Nephron (organoid): ENCODE measurements around the gene GPSM1.

Experiments used
- H3K27ac Mint-ChIP-seq, 3 experiments: 2 replicates each; pipeline ENCODE4 v1.8.0; 2020; ENCODE audit warnings: mixed read lengths in 3 of 3, mild to moderate bottlenecking in 2 of 3, moderate library complexity in 1 of 3
- H3K27me3 Mint-ChIP-seq: 2 replicates; pipeline ENCODE4 v1.8.0; 2021; ENCODE audit warnings: low read depth, mild to moderate bottlenecking, moderate library complexity, mixed read lengths
- H3K36me3 Mint-ChIP-seq: 2 replicates; pipeline ENCODE4 v1.8.0; 2020; ENCODE audit warnings: low read depth, mixed read lengths
- H3K4me1 Mint-ChIP-seq: 2 replicates; pipeline ENCODE4 v1.8.0; 2020; ENCODE audit warnings: mixed read lengths
- H3K4me3 Mint-ChIP-seq, 3 experiments: 2 replicates each; pipeline ENCODE4 v1.8.0; 2020; ENCODE audit warnings: mild to moderate bottlenecking in 3 of 3, mixed read lengths in 3 of 3, moderate library complexity in 2 of 3
- H3K9me3 Mint-ChIP-seq: 2 replicates; pipeline ENCODE4 v1.8.0; 2020; ENCODE audit warnings: mixed read lengths
- TF ChIP-seq, protein P1 (sequence below), 3 experiments: fragments of 200-600 bp; sonication (generic); IDR thresholded peaks; one replicate each; pipeline ENCODE4 v1.5.0; 2021; ENCODE audit warnings: antibody characterized with exemption in 3 of 3; ENCODE audit not compliant: unreplicated experiment in 3 of 3

GPSM1 gene

DNA sequence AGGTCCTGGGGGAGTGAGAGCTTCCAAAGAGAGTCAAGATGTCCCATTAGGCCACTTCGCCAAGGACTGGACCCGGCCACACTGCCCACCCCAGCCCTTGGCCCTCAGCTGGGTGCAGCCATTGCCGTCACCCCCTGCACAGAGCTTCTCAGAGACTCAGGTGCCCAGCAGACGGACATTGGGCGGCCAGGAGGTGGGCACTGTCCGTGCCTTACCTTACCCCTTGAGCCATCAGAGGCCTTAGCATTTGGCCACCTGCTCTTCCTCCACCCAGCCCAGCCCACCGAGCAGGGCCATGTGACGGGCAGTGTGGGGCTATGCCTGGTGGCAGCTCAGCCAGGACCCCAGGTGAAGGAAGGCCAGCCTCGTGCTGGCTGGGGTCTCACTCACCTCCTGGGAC lies 39.5 kb downstream of the GPSM1 start:
- no peaks in the 10 kb centered on the region for H3K4me1 Mint-ChIP-seq
- H3K9me3 Mint-ChIP-seq: no peaks in the 10 kb centered on the region
- no peaks in the 10 kb centered on the region for H3K27me3 Mint-ChIP-seq
- H3K36me3 Mint-ChIP-seq: no peaks in the 10 kb centered on the region
- TF ChIP-seq, protein P1, sequence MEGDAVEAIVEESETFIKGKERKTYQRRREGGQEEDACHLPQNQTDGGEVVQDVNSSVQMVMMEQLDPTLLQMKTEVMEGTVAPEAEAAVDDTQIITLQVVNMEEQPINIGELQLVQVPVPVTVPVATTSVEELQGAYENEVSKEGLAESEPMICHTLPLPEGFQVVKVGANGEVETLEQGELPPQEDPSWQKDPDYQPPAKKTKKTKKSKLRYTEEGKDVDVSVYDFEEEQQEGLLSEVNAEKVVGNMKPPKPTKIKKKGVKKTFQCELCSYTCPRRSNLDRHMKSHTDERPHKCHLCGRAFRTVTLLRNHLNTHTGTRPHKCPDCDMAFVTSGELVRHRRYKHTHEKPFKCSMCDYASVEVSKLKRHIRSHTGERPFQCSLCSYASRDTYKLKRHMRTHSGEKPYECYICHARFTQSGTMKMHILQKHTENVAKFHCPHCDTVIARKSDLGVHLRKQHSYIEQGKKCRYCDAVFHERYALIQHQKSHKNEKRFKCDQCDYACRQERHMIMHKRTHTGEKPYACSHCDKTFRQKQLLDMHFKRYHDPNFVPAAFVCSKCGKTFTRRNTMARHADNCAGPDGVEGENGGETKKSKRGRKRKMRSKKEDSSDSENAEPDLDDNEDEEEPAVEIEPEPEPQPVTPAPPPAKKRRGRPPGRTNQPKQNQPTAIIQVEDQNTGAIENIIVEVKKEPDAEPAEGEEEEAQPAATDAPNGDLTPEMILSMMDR (IDR thresholded peaks at IDR 0.05; ENCODE audit: unreplicated experiment in 3 of 3): no peak
- no peak overlapping the region for H3K27ac Mint-ChIP-seq
- no peak overlapping the region for H3K4me3 Mint-ChIP-seq

DNA sequence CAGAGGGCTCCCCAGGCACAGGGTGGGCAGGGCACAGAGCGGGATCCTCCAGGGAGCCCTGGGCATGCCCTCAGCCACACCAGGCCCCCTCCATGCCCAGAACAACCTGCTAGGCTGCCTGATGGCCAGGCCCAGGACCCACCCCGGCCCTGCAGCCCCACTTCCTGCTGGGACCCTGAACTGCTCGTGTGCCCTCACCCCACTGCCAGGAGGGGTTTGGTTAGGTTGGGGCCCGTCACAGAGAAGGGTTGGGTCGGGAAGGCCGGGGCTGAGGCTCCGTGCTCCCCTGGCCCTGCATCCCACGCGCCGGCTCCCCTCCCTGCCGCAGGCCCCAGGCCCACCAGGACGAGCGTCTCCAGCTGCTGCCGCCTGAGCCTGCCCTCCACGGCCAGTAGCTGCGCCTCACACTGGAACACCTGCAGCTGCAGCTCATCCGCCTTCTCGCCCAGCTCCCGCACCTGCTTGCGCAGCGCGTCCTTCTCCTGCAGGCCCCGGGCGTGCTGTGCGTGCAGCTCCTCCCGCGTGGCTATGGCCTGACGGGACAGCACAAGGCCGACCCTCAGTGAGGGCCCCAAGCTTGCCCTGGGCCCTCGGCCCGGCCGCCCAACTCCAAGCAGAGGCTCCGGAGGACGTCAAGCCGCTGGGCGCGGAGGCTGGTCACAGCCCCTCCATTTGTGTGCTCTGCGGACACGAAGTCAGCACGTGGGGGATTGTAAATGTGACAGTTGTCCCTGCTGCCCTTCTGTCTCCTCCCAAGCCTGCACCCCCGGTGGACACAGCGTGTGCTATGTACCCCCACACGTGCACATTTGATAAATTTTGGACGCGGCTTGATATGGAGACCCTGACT lies 40.2 kb downstream of the GPSM1 start:
- H3K36me3 Mint-ChIP-seq: no peaks in the 10 kb centered on the region
- H3K9me3 Mint-ChIP-seq: no peaks in the 10 kb centered on the region
- H3K27me3 Mint-ChIP-seq: no peaks in the 10 kb centered on the region
- no peak overlapping the region for H3K4me3 Mint-ChIP-seq
- H3K27ac Mint-ChIP-seq: no peak overlapping the region
- TF ChIP-seq, protein P1 (IDR thresholded peaks at IDR 0.05; ENCODE audit: unreplicated experiment in 3 of 3): no peak
- H3K4me1 Mint-ChIP-seq: no peaks in the 10 kb centered on the region

DNA sequence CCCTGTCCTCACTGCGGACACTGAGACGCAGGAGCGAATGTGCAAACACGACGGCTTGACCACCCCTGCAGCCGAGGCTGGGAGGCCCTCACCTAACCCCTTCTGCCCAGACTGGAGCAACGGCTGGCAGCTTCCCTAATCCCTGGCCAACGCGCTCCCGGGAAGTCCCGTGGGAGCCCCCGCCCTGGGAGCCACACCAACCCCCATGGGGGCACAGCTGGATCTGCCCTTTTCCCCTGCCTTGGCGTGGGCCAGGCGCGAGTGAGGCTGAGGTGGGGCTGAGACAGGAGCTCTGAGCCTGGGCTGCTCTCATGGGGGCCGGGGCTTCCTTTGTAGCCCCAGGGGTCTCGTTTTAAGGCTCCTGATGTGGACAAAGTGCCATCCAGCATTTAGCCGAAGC lies 40.9 kb downstream of the GPSM1 start:
- no peaks in the 10 kb centered on the region for H3K9me3 Mint-ChIP-seq
- no peak overlapping the region for H3K27ac Mint-ChIP-seq
- TF ChIP-seq, protein P1 (IDR thresholded peaks at IDR 0.05; ENCODE audit: unreplicated experiment in 3 of 3): no peak
- no peak overlapping the region for H3K4me3 Mint-ChIP-seq
- H3K27me3 Mint-ChIP-seq: no peaks in the 10 kb centered on the region
- H3K36me3 Mint-ChIP-seq: no peaks in the 10 kb centered on the region
- H3K4me1 Mint-ChIP-seq: no peaks in the 10 kb centered on the region

DNA sequence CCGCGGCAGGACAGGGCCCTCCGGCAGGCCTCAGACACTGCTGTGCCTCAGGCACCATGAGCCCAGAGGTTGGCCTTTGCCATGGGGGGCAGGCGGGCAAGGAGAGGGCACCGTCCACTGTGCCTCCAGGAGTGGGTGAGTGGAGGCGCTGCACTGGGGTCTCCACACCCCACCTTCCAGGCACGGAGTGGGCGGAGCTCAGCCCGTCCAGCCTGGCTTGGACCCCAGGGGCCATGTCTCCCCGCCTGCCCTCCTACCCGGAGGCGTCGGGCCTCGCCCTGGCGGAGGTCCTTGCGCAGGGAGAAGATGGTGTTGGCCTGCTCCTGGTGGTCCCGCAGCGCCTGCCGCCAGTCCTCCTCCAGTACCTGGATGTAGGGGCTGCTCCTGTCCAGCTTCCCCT lies 42.7 kb downstream of the GPSM1 start:
- Mint-ChIP-seq H3K4me3 (no peak overlapping the region), H3K36me3 (no peaks in the 10 kb centered on the region), H3K9me3 (no peaks in the 10 kb centered on the region), H3K27me3 (no peaks in the 10 kb centered on the region), H3K27ac (no peak overlapping the region), H3K4me1 (no peaks in the 10 kb centered on the region)
- TF ChIP-seq, protein P1 (IDR thresholded peaks at IDR 0.05; ENCODE audit: unreplicated experiment in 3 of 3): no peak

DNA sequence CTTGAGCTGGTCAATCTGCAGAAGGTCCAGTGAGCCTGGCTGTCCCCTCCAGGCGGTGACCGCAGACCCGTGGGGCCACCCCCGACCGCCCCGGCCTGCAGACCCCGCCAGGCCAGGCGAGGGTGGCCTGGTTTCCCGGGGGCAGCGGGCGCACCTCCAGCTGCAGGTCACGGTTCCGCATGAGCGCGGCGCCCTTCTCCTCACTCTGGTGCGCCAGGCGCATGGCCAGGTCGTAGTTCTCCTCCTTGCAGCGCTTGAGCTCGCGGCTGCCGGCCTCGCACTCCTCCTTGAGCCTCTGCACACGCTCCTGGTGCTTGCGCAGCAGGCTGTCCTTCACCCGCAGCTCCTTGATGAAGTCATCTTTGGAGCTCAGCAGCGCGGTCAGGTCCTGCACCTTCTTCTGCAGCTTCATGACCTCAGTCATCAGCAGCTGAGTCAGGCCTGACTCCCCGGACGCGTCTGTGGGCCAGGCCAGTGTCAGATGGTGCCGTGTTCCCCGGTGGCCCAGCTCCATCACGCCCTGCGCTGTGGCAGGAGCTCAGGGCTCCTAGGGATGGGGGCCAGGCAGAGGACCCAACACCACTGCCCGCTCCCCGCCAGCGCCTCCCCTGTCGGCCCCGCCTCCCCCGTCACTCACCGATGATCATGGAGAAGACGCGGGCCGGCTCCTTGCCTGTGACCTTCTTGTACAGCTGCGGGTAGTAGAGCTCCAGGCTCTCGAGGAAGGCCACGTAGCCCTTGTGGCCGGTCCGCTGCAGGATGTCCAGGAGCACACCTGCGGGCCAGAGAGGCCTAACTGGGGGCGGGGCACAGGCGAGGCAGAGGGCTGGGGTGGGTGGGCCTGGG lies 43.6 kb downstream of the GPSM1 start:
- no peaks in the 10 kb centered on the region for H3K36me3 Mint-ChIP-seq
- H3K4me1 Mint-ChIP-seq: no peaks in the 10 kb centered on the region
- TF ChIP-seq, protein P1 (IDR thresholded peaks at IDR 0.05; ENCODE audit: unreplicated experiment in 3 of 3): no peak
- H3K27ac Mint-ChIP-seq: no peak overlapping the region
- no peaks in the 10 kb centered on the region for H3K9me3 Mint-ChIP-seq
- H3K4me3 Mint-ChIP-seq: no peak overlapping the region
- no peaks in the 10 kb centered on the region for H3K27me3 Mint-ChIP-seq
